ENCODE measurements around the gene HMG20B.

HMG20B gene

GRCh38 chr19:3622224-3622623 lies 49.5 kb downstream of the HMG20B start:
- DNase-seq: no peak

DNA sequence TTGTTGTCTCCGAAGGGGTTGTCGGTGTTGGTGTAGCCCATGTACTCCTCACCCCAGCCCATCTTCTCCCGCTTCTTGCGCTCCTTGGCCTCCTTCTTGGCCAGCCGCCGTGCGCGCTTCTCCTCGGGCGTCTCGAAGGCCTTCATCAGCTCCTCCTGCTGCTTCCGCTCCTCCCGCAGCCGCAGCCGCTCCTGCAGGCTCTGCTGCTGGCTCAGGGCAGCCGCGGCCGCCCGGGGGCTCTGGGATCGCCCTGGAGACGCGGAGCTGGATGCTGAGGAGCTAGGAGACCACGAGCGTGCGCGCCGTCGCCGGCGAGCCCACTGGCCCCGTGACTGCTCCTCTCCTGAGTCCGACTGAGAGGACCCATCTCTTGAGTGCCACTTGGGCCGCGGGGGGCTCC lies 51.0 kb downstream of the HMG20B start:
- no peak for DNase-seq

- DNase-seq: no peak
These were observed 53.3 kb downstream of the HMG20B start for GRCh38 chr19:3625996-3626472.

- DNase-seq: peak; percentile 98 to 99
These were observed 54.0 kb downstream of the HMG20B start, which contains the start of gene CACTIN for GRCh38 chr19:3626473-3627350. TSS of gene CACTIN (minus strand) at chr19:3626790. CDS start at chr19:3626762, 28 bp downstream.

GRCh38 chr19:3627351-3627723 lies 54.6 kb downstream of the HMG20B start:
- DNase-seq: no peak

Data from NCI-H446 (cell line).